H1 (cell line): ENCODE measurements around the gene ISG20L2. TPM values are rescaled to one million over a fixed set of nuclear protein-coding genes. Genes with fewer than 3 reads are reported as not detected.
"Not testable (repeated sequence)": the region's sequence is repeated elsewhere in the genome, so short reads cannot be mapped to it uniquely, and the experiment has no call there.

Experiments
- CTCF ChIA-PET: fragments of 300-600 bp; sonication (Branson Sonifier 250); formaldehyde crosslinking; loops from one replicate; lab custom pipeline; 2021; ENCODE audit not compliant: partially characterized antibody; lab: Charles Lee
- POLR2A ChIA-PET: fragments of 300-600 bp; sonication (Branson Sonifier 250); formaldehyde crosslinking; loops from one replicate; lab custom pipeline; 2021; ENCODE audit warnings: inconsistent platforms; ENCODE audit not compliant: partially characterized antibody; lab: Charles Lee
- DNase-seq, 2 experiments: peaks; one replicate each; pipeline versions ENCODE4 v3.0.0 to v3.0.0-alpha.2; 2010 to 2022; ENCODE audit warnings: low spot score in 2 of 2, low read depth in 1 of 2, mixed read lengths in 1 of 2
- FAIRE-seq: peaks from 2 replicates; lab custom pipeline; 2011; peaks lifted over from hg19 to GRCh38; lab: Jason Lieb, UNC
- H2AFZ ChIP-seq: 2 replicates; pipeline ENCODE4 v1.8.1; 2012; ENCODE audit warnings: low read length, inconsistent platforms
- H2AK5ac ChIP-seq: 2 replicates; pipeline ENCODE4 v1.6.1; 2013; ENCODE audit warnings: low read depth, low read length
- H2BK120ac ChIP-seq: replicated peaks from 2 replicates; pipeline ENCODE3; 2013; ENCODE audit warnings: low read depth, low read length, inconsistent platforms
- H2BK12ac ChIP-seq: 2 replicates; pipeline ENCODE4 v1.6.1; 2013; ENCODE audit warnings: low read depth, low read length
- H2BK15ac ChIP-seq: 2 replicates; pipeline ENCODE4 v1.6.1; 2013; ENCODE audit warnings: low read length
- H2BK20ac ChIP-seq: 2 replicates; pipeline ENCODE4 v1.6.1; 2013; ENCODE audit warnings: low read length
- H2BK5ac ChIP-seq: 2 replicates; pipeline ENCODE4 v1.6.1; 2013; ENCODE audit warnings: low read depth, low read length
- H3K14ac ChIP-seq: 2 replicates; pipeline ENCODE4 v1.6.1; 2013; ENCODE audit warnings: inconsistent platforms; ENCODE audit not compliant: insufficient read length
- H3K18ac ChIP-seq: 2 replicates; pipeline ENCODE4 v1.6.1; 2013; ENCODE audit warnings: low read length; ENCODE audit errors: extremely low read depth
- H3K23ac ChIP-seq: 2 replicates; pipeline ENCODE4 v1.6.1; 2013; ENCODE audit warnings: inconsistent platforms; ENCODE audit not compliant: insufficient read length
- H3K23me2 ChIP-seq: 2 replicates; pipeline ENCODE4 v1.6.1; 2013; ENCODE audit warnings: low read depth, low read length
- H3K27ac ChIP-seq: 2 replicates; pipeline ENCODE4 v1.6.1; 2011; ENCODE audit warnings: low read depth, low read length, inconsistent platforms
- H3K27me3 ChIP-seq, 4 experiments: replicated peaks in 1 of 4; 1 replicate in 1 of 4; 2 replicates in 3 of 4; pipeline versions ENCODE4 v1.6.1 to v1.8.1; 2011 to 2013; ENCODE audit warnings: low read length in 3 of 4, mild to moderate bottlenecking in 3 of 4, inconsistent platforms in 2 of 4, mixed read lengths in 2 of 4, moderate library complexity in 1 of 4; ENCODE audit not compliant: control insufficient read depth in 3 of 4, insufficient read depth in 3 of 4; ENCODE audit errors: extremely low read depth in 1 of 4
- H3K36me3 ChIP-seq, 4 experiments: 2 replicates each; pipeline versions ENCODE4 v1.6.1 to v1.8.1; 2011 to 2013; ENCODE audit warnings: mild to moderate bottlenecking in 4 of 4, low read length in 3 of 4, moderate library complexity in 2 of 4, control low read depth in 1 of 4, inconsistent platforms in 1 of 4; ENCODE audit not compliant: insufficient read depth in 4 of 4, control insufficient read depth in 2 of 4
- H3K4ac ChIP-seq: replicated peaks from 2 replicates; pipeline ENCODE3; 2013; ENCODE audit warnings: low read length, low read depth, mixed read lengths, inconsistent platforms; ENCODE audit not compliant: insufficient read length
- H3K4me1 ChIP-seq, 4 experiments: replicated peaks in 1 of 4; 1 replicate in 1 of 4; 2 replicates in 3 of 4; pipeline versions ENCODE4 v1.6.1 to v1.8.1; 2011 to 2013; ENCODE audit warnings: low read length in 3 of 4, inconsistent platforms in 2 of 4, mixed read lengths in 1 of 4; ENCODE audit not compliant: insufficient read depth in 4 of 4, control insufficient read depth in 3 of 4
- H3K4me2 ChIP-seq, 2 experiments: 2 replicates each; pipeline versions ENCODE4 v1.6.1 to v1.8.1; 2011 to 2013; ENCODE audit warnings: low read depth in 2 of 2, low read length in 2 of 2, control low read depth in 1 of 2, inconsistent platforms in 1 of 2, mild to moderate bottlenecking in 1 of 2; ENCODE audit not compliant: insufficient read depth in 1 of 2
- H3K4me3 ChIP-seq, 4 experiments: fragments of 200-600, 300-600 bp in 1 of 4; sonication (generic), shearing (Covaris generic), sonication (Bioruptor Twin) in 1 of 4; 2 replicates each; pipeline versions ENCODE4 v1.5.1 to v1.8.1; 2011 to 2016; ENCODE audit warnings: low read length in 4 of 4, low read depth in 3 of 4, control low read depth in 2 of 4, inconsistent platforms in 2 of 4, mild to moderate bottlenecking in 2 of 4, mixed read lengths in 1 of 4, moderate library complexity in 1 of 4; ENCODE audit not compliant: insufficient read depth in 2 of 4; ENCODE audit errors: extremely low read depth in 1 of 4
- H3K56ac ChIP-seq: replicated peaks from 2 replicates; pipeline ENCODE3; 2013; ENCODE audit warnings: low read depth, mild to moderate bottlenecking, mixed read lengths, low read length, inconsistent platforms; ENCODE audit not compliant: insufficient read length
- H3K79me1 ChIP-seq: 2 replicates; pipeline ENCODE4 v1.6.1; 2013; ENCODE audit warnings: low read depth, low read length, control low read depth
- H3K79me2 ChIP-seq, 2 experiments: 2 replicates each; pipeline versions ENCODE4 v1.6.1 to v1.8.1; 2012 to 2013; ENCODE audit warnings: low read length in 2 of 2, mild to moderate bottlenecking in 2 of 2, inconsistent platforms in 1 of 2; ENCODE audit not compliant: insufficient read depth in 2 of 2, control insufficient read depth in 1 of 2
- H3K9ac ChIP-seq, 4 experiments: replicated peaks in 1 of 4; 1 replicate in 1 of 4; 2 replicates in 3 of 4; pipeline versions ENCODE4 v1.6.1 to v1.8.1; 2011 to 2013; ENCODE audit warnings: low read depth in 3 of 4, low read length in 3 of 4, control low read depth in 2 of 4, mild to moderate bottlenecking in 2 of 4, moderate library complexity in 2 of 4, inconsistent platforms in 1 of 4; ENCODE audit errors: extremely low read depth in 1 of 4
- H3K9me3 ChIP-seq, 2 experiments: 2 replicates each; pipeline versions ENCODE4 v1.6.1 to v1.8.1; 2012 to 2013; ENCODE audit warnings: mild to moderate bottlenecking in 2 of 2, moderate library complexity in 2 of 2, control low read depth in 1 of 2, inconsistent platforms in 1 of 2, low read depth in 1 of 2, low read length in 1 of 2, mixed read lengths in 1 of 2; ENCODE audit not compliant: insufficient read depth in 2 of 2
- H4K20me1 ChIP-seq, 2 experiments: replicated peaks in 1 of 2; 2 replicates each; pipeline versions ENCODE3 to v1.8.1; 2011 to 2013; ENCODE audit warnings: inconsistent platforms in 2 of 2, low read length in 2 of 2, mild to moderate bottlenecking in 1 of 2; ENCODE audit not compliant: insufficient read depth in 2 of 2, control insufficient read depth in 1 of 2
- H4K5ac ChIP-seq: 2 replicates; pipeline ENCODE4 v1.6.1; 2013; ENCODE audit warnings: low read length, low read depth, mixed read lengths, inconsistent platforms; ENCODE audit not compliant: insufficient read length
- H4K8ac ChIP-seq: 2 replicates; pipeline ENCODE4 v1.8.0; 2013; ENCODE audit warnings: mild to moderate bottlenecking, moderate library complexity, low read length, inconsistent platforms; ENCODE audit not compliant: insufficient read depth; ENCODE audit errors: extremely low read depth
- H4K91ac ChIP-seq: replicated peaks from 2 replicates; pipeline ENCODE3; 2013; ENCODE audit warnings: low read length, mixed read lengths, inconsistent platforms; ENCODE audit not compliant: insufficient read length
- WGBS, 2 experiments: shearing (Covaris generic) in 1 of 2; methylation state at CpG; one replicate each; pipeline versions ENCODE4 v1.1.6 to v1.1.7; 2013 to 2015; ENCODE audit warnings: low lambda C conversion rate in 2 of 2, mixed read lengths in 2 of 2, inconsistent platforms in 1 of 2, low coverage in 1 of 2, missing lambda C conversion rate in 1 of 2; ENCODE audit not compliant: insufficient replicate concordance in 2 of 2, insufficient coverage in 1 of 2, insufficient read length in 1 of 2; ENCODE audit errors: extremely low coverage in 1 of 2, missing lambda C conversion rate in 1 of 2; 5-methylcytosine and 5-hydroxymethylcytosine counted together
- polyA plus RNA-seq, 7 experiments: library from polyadenylated mRNA; depleted of rRNA in 3 of 7; stranded (reverse) in 5 of 7; unstranded in 2 of 7; fragments of >200 nt in 5 of 7; fragments of 200-250 nt in 2 of 7; gene quantifications; 1 replicate in 5 of 7; 2 replicates in 1 of 7; 4 replicates in 1 of 7; pipeline versions ENCODE4 v1.2.1 to v1.2.3, GENCODE V29; 2011 to 2013; ENCODE audit warnings: missing spikeins in 2 of 7, mixed read lengths in 2 of 7
- total RNA-seq: library from RNA; stranded (reverse); fragmentation: NEBNext Ultra II Directional; extraction: Animal tissue kit (Norgen Biotek cat#: 25700); gene quantifications from 2 replicates; pipeline ENCODE4 v1.2.1, GENCODE V29; 2021

The ISG20L2 gene
- total and polyA plus RNA-seq, 2 of the 8 experiments (the other 6 are each of a cell fraction or from before 2014, with no cell fraction given): 47.5 to 53.0 TPM

- H3K18ac ChIP-seq, H3K56ac ChIP-seq, H2BK12ac ChIP-seq, H3K23ac ChIP-seq, H2BK20ac ChIP-seq, DNase-seq, H3K9ac ChIP-seq, H3K36me3 ChIP-seq, H3K27me3 ChIP-seq, H3K4me2 ChIP-seq, H3K4ac ChIP-seq, H3K14ac ChIP-seq, H3K4me3 ChIP-seq, H2AFZ ChIP-seq, H3K79me2 ChIP-seq, H4K91ac ChIP-seq, H2BK120ac ChIP-seq, H3K23me2 ChIP-seq, H4K8ac ChIP-seq, H2BK15ac ChIP-seq, H4K5ac ChIP-seq, H3K27ac ChIP-seq, H3K79me1 ChIP-seq, FAIRE-seq, H2BK5ac ChIP-seq, H3K9me3 ChIP-seq, H2AK5ac ChIP-seq, H4K20me1 ChIP-seq: not testable (repeated sequence)
- ChIA-PET CTCF (interaction anchor here (0.9 to 4.2 kb wide), 4 partner anchors 32 to 115 kb away, joined by 3 to 29 read pairs (median 6); no protein-coding TSS in a partner anchor), POLR2A (interaction anchor here (0.6 to 8.8 kb wide), 3 partner anchors 11 to 17 kb away, joined by 3 to 121 read pairs (median 17); partner anchors contain the start of gene PRCC)
- 92% methylated on average over 10 of the region's 10 CpGs; no CpG with 5 or more reads in 1 of the 2 experiments for WGBS, 2 experiments
- H3K4me1 ChIP-seq: peaks cover 3 to 11% (median 4%) of the 10 kb centered on the region in 4 experiments; a peak in 6 of 7 replicates
Observed at GRCh38 chr1:156757572-156758253, 29.1 kb upstream of the ISG20L2 start.
